NCI-H1436 (cell line): Measurements from ENCODE around the gene RNF121.

Experiments
- DNase-seq: peaks from one replicate; lab custom pipeline; 2025; lab: John Stamatoyannopoulos, UW

Gene RNF121

GRCh38 chr11:72005347-72006260, 76.8 kb downstream of the RNF121 start:
- no peak for DNase-seq

GRCh38 chr11:72006309-72007088, 77.7 kb downstream of the RNF121 start:
- DNase-seq, result no peak

GRCh38 chr11:72007089-72007476, 78.2 kb downstream of the RNF121 start:
- no peak for DNase-seq

GRCh38 chr11:72007587-72007986, 78.7 kb downstream of the RNF121 start:
- DNase-seq, result no peak

GRCh38 chr11:72008728-72009127, 79.9 kb downstream of the RNF121 start:
- no peak for DNase-seq

- DNase-seq, result no peak
Observed at GRCh38 chr11:72009156-72009555, 80.3 kb downstream of the RNF121 start.

- no peak for DNase-seq
Observed at GRCh38 chr11:72010529-72011233, 81.8 kb downstream of the RNF121 start.

GRCh38 chr11:72012091-72012630, 83.3 kb downstream of the RNF121 start:
- DNase-seq, result no peak

- no peak for DNase-seq
Observed at GRCh38 chr11:72012897-72013721, 84.3 kb downstream of the RNF121 start.

- no peak for DNase-seq
Observed at GRCh38 chr11:72013765-72014711, 85.2 kb downstream of the RNF121 start.

GRCh38 chr11:72014761-72015320, 86.0 kb downstream of the RNF121 start:
- no peak for DNase-seq

GRCh38 chr11:72015511-72016061, 86.7 kb downstream of the RNF121 start:
- no peak for DNase-seq

GRCh38 chr11:72018171-72018570, 89.3 kb downstream of the RNF121 start:
- no peak for DNase-seq

- no peak for DNase-seq
Observed at GRCh38 chr11:72023335-72023734, 94.5 kb downstream of the RNF121 start.

- DNase-seq, result no peak
Observed at GRCh38 chr11:72024069-72024754, 95.4 kb downstream of the RNF121 start.

- no peak for DNase-seq
Observed at GRCh38 chr11:72026090-72026489, 97.2 kb downstream of the RNF121 start.

GRCh38 chr11:72030472-72031045, 101.7 kb downstream of the RNF121 start:
- no peak for DNase-seq

GRCh38 chr11:72036687-72037086, 107.8 kb downstream of the RNF121 start:
- peak; percentile 75 for DNase-seq
